ENCODE results near the gene INO80E.
A peak's percentile ranks its signal among the peaks of the same experiment; 100 is the strongest.
"Not testable (repeated sequence)": the region's sequence is repeated elsewhere in the genome, so short reads cannot be mapped to it uniquely, and the experiment has no call there.

INO80E gene

GRCh38 chr16:30010844-30011713 is 15.0 kb downstream of the INO80E start, which contains the start of gene DOC2A:
DOC2A (minus strand) TSS chr16:30011027; CDS start chr16:30010222, 805 bp downstream.
- peak; percentile 38 for ATAC-seq
- peak; percentile 39 for DNase-seq

DNA sequence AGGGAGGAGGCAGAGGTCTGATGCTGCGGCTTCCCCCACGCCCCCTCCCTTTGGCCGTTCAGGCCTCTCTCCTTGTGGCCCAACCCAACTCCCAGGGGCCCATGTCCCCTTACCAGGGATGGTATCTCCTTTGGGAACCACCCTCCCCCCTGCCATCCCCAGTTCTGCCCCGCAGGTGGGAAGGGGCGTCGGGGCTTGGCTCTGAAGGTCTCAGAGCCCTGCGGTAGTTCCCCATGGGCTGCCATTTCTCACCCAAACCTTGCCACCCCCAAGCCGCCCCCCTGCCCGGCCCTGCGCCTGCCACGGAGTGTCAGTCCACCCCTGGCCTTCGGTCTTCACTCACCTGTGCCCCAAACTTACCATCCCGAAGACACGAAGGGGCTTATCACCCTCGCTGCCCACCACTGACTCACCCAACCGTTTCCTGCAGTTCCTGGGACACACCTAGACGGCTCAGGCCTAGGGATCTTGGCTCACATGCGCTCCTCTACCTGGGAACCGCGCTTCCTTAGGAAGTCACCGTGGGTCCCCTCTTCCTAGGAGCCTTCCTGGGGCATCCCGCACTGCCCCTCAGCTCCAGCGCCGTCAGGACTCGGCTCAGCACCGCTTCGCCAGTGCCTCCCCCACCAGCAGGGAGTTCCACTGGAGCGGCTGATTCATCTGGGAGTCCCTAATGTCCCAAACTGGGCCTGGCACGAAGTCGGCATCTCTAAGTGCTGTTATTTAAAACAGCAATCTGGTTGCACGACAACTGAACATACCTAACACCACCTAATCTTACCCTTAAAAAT is 15.9 kb downstream of the INO80E start:
- DNase-seq (no peak), ATAC-seq (no peak)

GRCh38 chr16:30012598-30012997 is 16.6 kb downstream of the INO80E start:
- not testable (repeated sequence) for DNase-seq, ATAC-seq

GRCh38 chr16:30015450-30015849 is 19.4 kb downstream of the INO80E start:
- DNase-seq: not testable (repeated sequence)

DNA sequence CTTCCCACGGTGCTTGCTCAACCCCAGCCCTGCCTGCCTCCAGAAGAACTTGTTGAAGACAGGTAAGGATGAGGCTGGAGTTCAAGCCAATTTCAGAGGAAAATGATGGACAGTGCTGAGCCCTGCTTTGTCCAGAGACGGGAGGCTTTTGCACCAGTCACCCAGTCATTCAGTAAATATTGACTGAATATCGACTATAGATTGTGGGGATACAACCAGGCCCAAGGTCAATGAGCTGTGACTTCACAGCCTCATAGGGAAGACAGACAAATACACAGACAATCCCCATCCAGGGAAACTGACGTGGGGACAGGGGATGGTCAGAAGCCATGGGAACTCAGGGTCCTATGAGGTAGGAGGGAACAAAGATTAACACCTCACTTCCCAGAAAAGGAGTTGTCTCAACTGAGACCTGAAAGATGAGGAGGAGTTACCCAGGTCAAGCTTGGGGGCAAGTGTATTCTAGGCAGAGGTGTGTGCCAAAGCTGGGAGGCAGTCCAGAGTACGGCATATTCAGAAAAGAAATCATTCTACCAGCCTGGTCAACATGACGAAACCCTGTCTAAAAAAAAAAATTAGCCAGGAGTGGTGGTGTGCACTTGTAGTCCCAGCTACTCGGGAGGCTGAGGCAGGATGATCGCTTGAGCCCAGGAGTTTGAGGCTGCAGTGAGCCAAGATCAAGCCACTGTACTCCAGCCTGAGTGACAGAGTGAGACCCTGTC is 20.7 kb downstream of the INO80E start:
- no peak for ATAC-seq
- DNase-seq: no peak

More at GRCh38 chr16:30015450-30015849, 19.4 kb downstream of the INO80E start:
- not testable (repeated sequence) for ATAC-seq

DNA sequence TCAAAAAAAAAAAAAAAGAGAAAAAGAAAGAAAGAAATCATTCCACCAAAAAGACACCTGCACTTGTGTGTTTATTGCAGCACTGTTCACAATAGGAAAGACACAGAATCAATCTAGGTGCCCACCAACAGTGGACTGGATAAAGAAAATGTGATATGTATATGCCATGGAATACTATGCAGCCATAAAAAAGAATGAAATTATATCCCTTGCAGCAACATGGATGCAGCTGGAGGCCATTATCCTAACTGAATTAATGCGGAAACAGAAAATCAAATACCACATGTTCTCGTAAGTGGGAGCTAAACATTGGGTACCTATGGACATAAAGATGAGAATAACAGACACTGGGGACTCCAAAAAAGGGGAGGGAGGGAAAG is 21.2 kb downstream of the INO80E start:
- DNase-seq (no peak), ATAC-seq (no peak)

DNA sequence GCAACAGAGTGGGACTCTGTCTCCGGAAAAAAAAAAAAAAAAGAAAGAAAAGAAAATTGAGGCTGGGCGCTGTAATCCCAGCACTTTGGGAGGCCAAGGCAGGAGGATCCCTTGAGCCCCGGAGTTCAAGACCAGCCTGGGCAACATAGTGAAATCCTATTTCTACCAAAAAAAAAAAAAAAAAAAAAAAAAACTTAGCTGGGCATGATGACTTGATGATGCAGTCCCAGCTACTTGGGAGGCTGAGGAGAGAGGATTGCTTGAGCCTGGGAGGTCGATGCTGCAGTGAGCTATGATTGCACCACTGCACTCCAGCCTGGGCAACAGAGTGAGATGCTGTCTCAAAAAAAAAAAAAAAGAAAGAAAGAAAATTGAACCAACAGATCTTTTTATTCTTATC is 21.9 kb downstream of the INO80E start:
- not testable (repeated sequence) for DNase-seq, ATAC-seq

DNA sequence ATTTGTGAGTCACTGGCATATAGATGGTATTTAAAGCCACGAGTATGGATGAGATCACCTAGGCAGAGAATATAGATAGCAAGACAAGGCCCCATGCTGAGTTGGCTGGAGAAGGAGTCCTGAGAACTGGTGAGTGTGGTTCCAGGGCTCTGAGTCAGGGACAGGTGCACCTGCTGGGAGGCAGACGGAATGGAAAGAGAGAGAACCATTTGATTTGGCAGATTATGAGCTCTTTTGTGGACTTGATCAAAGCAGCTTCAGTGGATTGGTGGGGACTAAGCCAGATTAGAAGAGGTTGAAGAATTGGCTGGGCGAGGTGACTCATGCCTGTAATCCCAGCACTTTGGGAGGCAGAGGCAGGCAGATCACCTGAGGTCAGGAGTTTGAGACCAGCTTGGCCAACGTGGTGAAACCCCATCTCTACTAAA is 22.7 kb downstream of the INO80E start:
- no peak for DNase-seq
- peak; percentile 42 for ATAC-seq

DNA sequence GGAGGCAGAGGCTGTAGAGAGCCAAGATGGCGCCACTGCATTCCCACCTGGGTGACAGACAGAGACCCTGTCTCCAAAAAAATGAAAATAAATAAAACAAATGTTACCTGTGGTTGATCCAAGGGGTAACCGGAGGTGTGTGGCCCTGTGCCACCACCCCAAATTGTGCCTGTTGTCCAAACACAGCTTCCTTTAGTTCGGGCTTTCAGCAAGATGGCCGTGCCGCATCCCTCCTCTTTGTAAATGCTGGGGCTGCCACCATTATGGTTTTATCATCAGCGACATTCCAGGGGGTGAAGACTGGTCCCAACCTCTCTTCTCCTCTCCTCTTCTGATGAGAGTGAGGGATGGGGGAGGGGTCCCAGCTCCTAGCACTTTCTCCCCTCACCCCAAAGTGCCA is 26.8 kb downstream of the INO80E start, which contains the start of gene C16orf92:
TSS of gene C16orf92 (plus strand) at position 312 of the 400 bp plus-strand sequence. CDS start 143 bp downstream, outside the sequence.
- no peak for ATAC-seq
- DNase-seq: no peak

GRCh38 chr16:30023586-30023985 is 27.5 kb downstream of the INO80E start:
- ATAC-seq (no peak), DNase-seq (no peak)

DNA sequence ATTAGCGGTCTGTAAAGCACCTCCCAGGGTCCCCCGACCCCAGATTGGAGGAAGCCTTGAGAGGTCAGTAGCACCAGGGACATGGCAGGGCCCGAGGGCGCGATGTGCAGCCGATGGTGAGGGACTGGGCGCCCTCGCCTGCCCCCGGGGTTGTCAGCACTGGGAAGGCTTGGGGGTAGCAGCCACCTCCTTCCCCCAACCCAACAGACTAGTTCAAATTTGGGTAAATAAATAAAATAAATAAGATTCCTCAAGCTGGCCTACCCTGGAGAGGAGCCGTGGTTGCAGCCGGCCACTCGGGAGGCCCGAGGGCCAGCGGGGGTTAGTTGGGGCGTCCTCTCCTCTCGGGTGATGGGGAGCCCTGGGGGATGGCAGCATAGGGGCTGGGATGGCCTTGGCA is 28.4 kb downstream of the INO80E start:
- no peak for ATAC-seq
- DNase-seq: no peak

DNA sequence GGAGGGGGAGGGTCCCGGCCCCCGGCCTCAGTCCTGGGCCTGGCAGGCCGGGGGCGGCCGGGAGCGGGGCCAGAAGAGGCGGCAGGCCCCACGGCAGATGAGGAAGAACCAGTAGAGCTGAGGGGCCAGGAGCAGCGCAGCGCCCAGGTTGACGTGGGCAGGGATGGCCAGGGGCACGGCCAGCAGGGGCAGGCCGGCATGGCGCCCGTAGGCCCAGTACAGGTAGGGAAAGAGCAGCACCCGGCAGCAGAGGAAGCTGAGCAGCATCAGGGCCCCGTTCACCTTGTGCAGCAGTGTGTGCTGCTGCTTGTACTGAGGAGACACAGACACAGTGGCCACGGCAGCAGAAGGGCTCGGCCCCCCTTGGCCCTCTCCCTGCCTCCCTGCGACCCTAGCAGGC is 29.1 kb downstream of the INO80E start:
- no peak for DNase-seq
- no peak for ATAC-seq

DNA sequence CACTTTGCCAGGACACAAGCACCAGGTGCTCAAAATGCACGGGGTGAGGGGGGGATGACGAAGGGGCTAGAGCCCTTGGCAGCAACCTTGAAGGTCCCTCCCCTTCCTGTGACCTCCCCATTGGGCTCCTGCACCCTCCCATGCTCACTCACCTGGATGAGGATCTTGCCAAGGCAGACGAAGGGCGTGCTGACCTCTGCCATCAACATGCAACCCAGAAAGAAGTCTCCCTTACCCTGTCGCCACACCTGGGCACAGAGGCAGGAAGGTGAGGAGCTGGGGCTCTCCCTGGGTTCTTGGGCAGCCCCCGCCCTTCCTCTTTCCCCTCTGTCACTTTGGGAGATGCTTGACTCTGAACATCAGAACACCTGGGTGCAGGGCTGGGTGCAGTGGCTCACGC is 29.5 kb downstream of the INO80E start:
- DNase-seq (no peak), ATAC-seq (no peak)

DNA sequence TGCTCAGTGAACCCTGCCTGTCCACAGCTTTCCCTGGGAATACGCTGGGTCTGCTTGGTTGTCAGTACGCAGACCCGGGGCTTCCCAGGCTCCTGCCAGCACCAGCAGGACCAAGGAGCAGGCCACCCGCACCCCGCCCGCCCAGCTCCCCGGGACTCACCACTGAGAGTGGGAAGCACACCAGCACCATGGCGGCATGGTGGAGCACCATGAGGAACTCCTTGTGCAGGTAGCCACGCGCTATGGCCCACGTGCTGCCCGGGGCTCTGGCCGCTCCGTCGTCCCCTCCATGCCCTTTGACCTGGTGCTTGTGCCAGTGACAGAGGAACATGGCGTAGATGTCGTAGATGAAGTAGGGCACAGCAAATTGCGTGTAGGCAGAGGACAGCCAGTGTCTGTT is 30.4 kb downstream of the INO80E start:
- DNase-seq: no peak
- ATAC-seq: no peak

GRCh38 chr16:30027588-30028437 is 31.8 kb downstream of the INO80E start:
- no peak for DNase-seq
- no peak for ATAC-seq

DNA sequence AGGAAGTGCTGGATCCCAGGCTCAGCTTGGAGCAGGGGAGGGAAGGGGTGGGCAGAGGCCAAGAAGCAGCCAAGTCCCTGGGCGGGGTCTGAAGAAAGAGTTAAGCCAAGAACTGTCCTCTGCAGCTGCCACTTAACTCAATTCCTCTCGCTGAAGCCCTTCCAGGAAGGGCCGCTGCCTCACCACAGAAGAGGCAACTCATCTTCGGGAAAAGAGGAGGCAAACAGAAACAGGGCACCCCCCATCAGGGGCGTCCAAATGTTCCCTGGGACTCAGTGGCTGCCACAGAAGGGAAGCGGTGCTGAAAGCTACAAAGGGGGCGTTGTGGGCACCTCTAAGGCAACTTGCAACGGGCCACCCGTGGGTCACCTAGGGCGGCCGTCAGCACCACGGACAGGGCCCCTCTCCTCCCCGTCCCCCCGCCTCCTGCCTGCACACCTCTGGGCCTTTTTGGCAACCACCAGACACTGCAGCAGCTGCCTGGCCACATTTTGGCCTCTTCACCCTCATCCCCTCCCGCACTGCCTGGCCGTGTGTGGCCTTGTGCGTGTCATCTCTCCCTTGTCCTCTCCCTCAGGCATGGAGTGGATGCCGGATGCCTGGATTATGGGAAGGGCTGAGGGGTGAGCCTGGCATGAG is 32.5 kb downstream of the INO80E start:
- DNase-seq: peak; percentile 51
- no peak for ATAC-seq

DNA sequence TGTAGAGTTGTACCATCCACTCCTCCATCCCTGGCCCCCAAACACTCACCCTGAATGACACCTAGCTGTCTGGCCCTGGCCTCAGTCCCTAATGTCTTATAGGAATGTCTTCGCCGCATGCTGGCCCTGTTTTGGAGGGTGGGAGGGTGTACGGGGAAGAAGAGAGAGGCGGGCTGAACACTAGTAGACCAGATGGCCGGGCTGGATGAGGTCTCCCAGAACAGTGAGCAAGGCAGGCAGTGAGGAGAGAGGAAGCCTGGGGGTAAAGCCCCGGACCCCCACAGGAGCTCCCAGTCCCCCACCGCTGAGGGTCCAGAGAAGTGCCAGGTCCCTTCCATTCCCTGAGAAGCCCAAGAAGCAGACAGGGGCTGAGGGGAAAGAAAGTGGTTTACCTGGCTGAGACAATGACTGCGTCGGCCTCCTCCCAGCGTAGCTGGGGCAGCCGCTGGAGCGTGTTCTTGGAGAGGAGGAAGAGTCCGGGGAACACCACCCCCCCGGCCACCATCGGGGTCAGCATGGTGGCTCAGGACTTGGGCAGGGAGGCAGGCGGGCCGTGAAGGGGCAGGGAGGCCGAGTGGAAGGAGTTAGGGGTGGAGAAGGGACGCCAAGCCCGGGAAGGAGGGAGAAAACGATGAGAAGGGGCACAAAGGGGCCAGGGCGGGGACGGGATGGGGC is 34.1 kb downstream of the INO80E start:
- no peak for ATAC-seq
- DNase-seq: no peak

- no peak for DNase-seq
- no peak for ATAC-seq
Measured at GRCh38 chr16:30030841-30031413, 34.9 kb downstream of the INO80E start, which contains the start of gene TLCD3B. TLCD3B (minus strand) TSS chr16:30031271; CDS start chr16:30030527, 744 bp downstream.

- no peak for ATAC-seq
- no peak for DNase-seq
Measured at GRCh38 chr16:30031477-30031918, 35.5 kb downstream of the INO80E start.

Measured in stimulated activated naive CD8-positive, alpha-beta T cell treated with anti-CD3 and anti-CD28 coated beads, Interleukin-15, Interleukin-2, amounts not matched to agents 100 U/mL and 50 U/mL, for 24 hours (primary cell).